GM19023 (cell line): ENCODE measurements around the gene FAM156A.
"Not testable (repeated sequence)": the region's sequence is repeated elsewhere in the genome, so short reads cannot be mapped to it uniquely, and the experiment has no call there.

Experiments used
- ATAC-seq: cut with Tn5 transposase; IDR thresholded peaks from one replicate; pipeline ENCODE4 v1.9.1; 2021; ENCODE audit warnings: mild to moderate bottlenecking, moderate library complexity; ENCODE audit not compliant: unreplicated experiment

Gene FAM156A

DNA sequence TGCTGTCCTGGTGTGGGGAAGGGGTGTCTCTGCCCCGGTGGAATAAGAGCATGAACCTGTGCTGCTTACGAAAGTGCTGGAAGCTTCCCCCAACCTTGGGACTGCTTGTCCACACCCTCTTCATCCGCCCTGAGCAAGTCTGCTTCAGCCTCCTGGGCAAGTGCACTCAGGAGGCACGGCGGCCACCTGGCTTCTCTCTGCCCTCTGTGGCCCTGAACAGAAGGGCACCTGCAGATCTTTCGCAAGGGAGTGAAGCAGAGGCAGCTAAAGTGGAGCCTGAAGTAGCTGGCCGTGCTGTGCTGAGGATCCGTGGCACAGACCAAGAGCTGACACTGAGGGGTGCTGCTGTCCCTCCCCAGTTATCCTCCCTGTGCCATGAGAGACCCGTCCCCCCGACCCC lies 9.6 kb upstream of the FAM156A start:
- not testable (repeated sequence) for ATAC-seq

DNA sequence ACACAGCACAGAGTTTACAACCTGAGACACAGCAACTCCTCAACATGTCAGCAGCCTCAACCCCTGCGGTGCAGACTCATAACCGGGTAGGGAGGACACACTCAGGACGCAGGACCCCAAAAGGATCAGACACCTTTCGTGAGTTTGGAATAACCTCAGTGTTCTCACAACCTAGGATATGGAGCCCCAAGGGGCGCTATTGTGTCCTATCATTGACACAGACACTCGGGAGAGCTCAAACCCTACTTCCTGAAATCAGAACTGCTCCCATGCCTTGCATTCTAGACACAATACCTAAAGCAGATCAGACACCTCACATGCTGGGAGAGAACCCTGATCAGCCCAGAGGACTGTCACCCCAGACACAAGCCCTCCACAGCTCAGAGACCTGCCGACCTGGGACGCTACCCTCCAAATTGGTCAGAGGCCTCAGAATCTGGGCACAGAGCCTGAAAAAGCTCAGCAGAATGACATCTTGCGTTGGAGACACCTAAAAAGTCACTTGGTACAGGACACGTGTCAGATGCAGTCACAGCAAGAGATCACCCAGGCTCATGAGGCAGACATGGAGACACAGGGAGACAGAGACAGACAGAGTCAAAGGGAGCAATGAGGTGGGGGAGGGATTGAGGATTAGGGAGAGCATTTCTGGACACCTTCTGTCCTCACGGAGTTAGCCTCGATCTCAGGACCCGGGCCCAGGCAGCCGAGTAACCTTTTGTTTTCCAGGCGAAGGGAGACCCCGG lies 8.8 kb upstream of the FAM156A start:
- ATAC-seq: not testable (repeated sequence)

DNA sequence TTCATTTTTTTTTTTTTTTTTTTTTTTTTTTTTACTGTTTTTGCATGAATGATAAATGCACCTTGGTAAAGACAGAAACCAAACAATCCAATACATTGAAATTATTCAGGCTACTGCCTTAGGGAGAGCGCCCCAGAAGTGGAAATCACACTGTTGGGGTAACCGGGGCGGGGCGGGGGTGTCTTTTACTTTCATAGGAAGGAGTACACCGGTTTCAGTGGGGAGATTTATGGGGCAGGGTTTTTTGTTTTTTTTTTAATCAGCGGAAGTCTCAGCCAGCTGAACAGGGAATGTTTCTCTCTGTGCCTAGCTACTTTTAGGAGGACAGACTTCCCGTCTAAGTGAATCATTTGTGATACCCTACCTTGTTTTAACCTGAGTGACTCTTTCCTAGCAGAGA lies 643 bp upstream of the FAM156A start:
- ATAC-seq: peak; percentile 15

DNA sequence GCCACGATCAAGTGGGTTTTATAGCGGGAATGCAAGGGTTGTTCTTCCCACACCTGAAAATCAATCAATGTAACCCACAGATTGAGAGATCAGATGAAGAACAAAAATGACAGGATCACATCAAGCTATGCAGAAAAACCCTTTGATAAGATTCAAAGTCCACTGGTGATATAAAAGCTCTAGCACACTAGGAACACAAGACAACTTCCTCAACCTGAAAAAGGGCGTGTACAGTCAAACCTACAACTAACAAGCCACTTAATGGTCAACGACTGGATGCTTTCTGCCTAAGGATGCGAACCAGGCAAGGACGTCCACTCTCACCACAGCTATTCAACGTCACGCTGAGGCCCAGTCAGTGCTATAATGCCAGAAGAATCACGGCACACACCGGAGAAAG lies 8.4 kb downstream of the FAM156A start:
- not testable (repeated sequence) for ATAC-seq

DNA sequence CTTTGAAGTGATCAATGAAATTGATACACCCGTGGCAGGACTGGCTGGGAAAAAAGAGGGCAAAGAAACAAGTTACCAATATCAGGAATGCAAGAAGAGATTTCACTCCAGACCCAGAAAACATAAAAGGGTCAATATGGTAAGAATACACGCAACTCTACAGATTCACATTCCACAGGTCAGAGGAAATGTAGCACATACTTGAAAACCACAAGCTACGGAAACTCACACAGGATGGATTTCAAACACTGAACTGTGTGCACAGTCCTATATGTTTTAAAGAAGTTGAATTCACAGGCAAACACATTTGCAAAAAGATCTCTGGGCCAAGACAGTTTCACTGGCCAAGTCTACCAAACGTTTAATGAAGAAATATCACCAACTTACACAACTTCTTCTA lies 9.0 kb downstream of the FAM156A start:
- not testable (repeated sequence) for ATAC-seq

DNA sequence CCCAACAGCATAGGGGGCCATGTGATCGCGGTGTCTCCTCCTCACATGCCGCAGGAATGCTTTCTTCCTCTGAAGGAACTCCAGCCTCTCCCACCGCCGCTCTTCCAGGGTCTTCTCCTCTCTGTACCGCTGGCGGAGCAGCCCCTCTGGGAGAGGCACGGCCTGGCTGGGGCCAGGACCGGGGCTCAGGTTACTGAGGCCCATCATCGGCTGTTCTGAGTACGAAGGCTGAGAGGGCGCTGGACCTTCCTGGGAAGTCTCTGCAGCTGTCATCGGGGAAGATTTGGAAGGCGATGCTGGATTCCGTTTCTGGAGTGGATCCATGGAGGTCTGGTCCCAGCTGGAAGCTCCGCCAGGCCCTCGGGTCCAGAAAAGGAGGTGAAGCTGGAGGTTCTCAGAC lies 10.1 kb downstream of the FAM156A start:
- not testable (repeated sequence) for ATAC-seq

DNA sequence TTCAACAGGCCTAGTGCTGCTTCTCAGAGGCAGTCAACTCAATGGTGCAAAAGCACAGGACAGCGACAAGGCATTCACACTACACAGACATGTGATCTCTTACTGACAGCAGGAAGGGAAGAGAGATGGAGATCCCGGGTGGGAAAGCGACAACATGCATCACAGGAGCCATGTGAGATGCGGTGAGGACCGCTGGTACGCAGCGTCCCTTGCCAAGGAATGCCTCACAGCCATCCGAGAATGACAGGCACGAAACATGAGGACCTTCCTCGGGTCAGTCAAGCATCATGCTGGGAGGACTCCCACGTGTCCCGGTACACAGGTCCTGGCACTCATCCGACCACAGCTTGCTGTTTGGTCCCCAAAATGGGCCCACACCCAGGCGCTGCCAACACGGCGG lies 10.8 kb downstream of the FAM156A start:
- not testable (repeated sequence) for ATAC-seq

DNA sequence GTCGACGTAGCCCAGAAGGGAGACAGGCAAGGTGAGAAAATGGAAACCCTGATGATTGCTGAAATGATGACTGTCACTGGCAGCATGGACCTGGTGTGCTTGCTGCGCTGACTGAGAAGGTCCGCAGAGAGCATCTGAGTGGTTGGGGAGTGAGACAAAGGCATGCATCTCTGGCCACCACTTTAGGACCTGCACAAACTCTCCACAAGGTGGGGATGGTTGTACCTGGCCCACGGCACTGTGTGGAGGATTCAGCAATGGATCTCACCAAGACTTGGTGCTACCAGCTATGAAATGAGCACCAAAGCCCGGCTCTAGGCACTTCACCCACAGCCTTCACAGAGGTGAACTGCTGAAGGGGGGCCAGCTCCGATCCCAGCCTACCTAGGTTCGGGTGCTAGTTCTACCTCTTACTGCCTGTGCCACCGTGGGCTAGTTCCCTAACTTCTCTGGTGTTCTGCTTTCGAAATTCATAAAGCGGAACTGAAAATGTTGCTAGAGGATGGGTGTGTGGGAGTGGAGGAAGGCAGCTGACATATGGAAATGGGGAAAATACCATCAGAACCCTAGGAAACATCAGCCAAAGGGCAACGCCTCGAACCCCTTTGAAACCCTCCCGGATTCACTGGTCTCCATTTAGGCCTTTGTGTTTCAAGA lies 12.4 kb downstream of the FAM156A start:
- not testable (repeated sequence) for ATAC-seq

DNA sequence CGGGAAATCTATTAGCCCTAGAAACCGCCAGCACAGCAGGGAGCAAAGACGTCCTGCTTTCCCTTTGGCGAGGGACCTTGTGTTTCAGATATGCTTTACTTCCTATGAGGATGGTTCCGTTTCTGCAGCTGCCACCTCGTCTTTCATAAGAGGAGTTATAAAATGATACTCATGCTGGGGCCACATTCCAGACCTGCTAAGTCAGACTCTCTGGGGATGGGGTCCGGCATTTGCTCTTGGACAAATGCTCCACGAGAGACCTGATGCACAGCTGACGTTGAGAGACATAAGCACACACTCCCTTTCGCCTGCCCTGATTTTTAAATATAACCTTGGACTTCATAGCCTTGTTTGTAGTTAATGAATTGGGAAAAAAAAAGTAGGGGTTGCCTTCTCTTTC lies 16.6 kb downstream of the FAM156A start:
- ATAC-seq: not testable (repeated sequence)

DNA sequence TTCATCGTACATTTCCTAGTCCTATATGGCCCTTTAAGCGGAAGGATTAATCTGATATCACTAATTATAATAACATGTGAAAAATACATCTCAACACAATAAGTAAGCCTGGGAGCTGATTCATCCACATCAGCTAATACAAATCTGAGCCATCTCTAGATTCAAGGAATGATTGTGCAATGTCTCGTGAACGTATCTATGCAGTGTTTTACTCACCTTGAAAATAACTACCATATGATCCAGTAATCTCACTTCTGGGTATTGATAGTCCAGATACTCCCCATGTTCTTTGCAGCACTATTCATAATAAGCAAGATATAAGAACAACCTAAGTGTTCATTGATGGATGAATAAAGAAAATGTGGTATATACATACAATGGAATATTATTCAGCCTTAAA lies 17.6 kb downstream of the FAM156A start:
- ATAC-seq: not testable (repeated sequence)

DNA sequence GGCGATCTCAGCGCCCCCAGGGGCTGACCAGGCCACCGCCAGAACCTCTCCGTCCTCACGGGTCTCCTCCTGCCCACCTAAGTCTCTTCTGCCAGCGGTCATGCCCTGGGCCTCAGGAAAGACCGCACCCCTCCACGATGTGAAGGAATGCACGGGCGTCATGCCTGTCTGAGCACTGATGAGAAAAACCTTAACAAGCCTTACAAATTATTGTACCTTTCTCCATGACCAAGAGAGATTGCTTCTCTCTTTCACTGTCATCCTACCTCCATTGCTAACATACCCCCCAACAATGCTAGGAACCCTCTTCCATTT lies 22.9 kb downstream of the FAM156A start:
- not testable (repeated sequence) for ATAC-seq

DNA sequence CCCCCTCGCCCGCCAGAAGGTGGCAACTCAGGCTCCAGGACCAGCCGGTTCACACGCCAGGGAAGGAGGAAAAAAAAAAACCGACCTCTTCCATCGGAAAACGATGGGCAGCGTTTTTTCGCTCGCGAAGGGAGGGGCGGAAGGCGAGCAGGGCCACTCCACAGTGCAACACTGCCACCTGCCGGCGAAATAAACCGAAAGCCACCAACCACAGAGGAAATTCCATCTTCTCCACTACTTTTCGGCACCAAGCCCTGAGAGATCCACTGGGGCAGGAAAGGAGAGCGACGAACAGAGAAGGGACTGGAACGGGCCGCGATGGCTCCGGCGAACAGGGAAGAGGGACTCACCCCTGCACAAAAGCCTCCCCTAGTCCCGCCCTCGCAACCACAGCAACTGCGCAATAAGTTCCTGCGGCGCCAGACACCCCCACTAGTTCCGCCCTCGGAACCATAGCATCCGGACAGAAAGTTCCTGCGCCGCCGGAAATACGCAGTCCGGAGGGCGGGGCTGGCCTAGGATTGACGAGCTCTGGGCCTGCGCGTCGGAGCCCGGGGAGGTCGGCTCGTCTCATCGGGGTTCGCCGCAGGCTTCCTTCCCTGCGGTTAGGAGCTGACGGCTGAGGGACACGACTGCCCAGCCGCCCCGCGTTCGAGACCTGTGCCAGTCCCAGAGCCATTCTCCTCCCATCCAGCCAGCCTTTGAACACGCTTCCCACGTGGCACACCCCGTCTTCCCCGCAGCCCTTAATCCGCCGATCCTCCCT lies 23.4 kb downstream of the FAM156A start:
- ATAC-seq: peak; percentile 94

DNA sequence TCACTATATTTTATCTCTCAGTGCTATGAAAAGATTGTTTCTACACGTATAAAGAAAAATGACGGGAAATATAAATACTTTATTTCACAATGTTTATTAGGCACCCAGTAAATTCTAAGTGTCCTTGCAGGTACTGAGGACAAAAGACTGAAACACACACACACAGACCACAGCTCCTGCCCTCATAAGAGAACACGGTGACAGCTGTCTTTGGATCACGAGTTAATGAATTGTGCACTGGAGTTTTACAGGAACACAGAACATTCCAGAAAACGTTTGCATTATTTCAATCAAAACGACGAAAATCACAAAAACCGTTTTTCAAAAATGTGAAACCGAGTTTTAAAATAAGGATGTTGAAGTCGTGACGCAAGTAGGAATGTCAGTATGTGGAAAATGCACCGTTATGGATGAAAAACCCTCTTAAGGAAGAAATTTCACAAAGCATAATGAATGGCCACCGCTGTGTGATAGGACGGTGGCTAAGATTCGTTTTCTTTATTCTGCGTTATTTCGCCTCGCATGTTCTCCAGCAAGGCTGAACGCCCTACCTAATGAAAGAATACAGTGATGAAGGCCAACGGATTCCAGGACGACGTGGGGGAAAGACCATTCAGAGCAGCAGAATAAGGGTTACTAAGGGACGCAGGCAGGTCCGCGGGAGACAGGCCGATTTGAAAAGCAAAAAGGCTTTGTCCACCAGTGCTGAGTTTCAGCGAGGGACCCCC lies 24.2 kb downstream of the FAM156A start:
- ATAC-seq: no peak

DNA sequence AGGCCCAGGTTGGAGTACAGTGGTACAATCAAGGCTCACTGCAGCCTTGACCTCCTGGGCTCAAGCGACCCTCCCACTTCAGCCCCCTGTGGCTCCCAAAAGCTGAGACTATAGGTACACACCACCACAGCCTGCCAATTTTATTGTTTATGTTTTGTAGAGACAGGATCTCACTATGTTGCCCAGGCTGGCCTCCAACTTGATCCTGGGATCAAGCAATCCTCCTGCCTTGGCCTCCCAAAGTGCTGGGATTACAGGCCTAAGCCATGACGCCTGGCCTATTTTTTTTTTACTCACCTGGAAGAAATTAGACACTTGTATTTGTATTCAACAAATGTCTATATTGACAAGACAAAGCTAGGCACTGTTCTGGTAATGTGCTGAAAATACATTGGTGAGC lies 25.1 kb downstream of the FAM156A start:
- ATAC-seq: no peak

DNA sequence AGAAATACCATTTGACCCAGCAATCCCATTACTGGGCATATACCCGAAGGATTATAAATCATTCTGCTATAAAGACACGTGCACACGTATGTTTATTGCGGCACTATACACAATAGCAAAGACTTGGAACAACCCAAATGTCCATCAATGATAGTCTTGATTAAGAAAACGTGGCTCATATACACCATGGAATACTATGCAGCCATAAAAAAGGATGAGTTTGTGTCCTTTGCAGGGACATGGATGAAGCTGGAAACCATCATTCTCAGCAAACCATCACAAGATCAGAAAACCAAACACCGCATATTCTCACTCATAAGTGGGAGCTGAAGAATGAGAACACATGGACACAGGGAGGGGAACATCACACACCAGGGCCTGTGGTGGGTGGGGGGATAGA lies 28.1 kb downstream of the FAM156A start:
- ATAC-seq: not testable (repeated sequence)

DNA sequence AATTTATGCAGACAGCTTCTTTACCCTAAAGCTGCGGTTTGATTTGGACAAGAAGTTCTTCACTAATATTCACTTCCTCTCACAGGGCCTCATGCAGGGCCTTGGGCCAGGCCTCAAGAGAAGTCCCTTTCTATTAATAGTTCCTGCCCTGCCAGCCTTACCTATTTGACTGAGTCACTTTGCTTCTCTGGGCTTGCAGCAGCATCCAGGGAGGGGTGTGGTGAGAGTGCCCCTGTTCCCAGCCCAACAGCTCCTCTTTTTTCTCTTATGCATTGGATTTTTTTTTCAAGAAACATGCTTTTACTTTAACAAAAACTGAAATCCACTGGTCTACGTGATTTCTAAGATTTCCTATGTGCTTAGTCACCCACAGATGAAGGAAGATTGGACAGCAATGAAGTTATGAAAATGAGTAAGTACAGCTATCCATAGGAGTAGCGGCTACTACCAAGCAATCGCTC lies 34.5 kb downstream of the FAM156A start:
- ATAC-seq: peak; percentile 39

DNA sequence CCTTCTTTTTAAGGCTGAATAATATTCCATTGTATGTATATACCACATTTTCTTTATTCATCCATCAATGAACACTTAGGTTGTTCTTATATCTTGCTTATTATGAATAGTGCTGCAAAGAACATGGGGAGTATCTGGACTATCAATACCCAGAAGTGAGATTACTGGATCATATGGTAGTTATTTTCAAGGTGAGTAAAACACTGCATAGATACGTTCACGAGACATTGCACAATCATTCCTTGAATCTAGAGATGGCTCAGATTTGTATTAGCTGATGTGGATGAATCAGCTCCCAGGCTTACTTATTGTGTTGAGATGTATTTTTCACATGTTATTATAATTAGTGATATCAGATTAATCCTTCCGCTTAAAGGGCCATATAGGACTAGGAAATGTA lies 43.6 kb downstream of the FAM156A start:
- not testable (repeated sequence) for ATAC-seq

DNA sequence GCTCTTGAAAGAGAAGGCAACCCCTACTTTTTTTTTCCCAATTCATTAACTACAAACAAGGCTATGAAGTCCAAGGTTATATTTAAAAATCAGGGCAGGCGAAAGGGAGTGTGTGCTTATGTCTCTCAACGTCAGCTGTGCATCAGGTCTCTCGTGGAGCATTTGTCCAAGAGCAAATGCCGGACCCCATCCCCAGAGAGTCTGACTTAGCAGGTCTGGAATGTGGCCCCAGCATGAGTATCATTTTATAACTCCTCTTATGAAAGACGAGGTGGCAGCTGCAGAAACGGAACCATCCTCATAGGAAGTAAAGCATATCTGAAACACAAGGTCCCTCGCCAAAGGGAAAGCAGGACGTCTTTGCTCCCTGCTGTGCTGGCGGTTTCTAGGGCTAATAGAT lies 44.6 kb downstream of the FAM156A start:
- ATAC-seq: not testable (repeated sequence)

DNA sequence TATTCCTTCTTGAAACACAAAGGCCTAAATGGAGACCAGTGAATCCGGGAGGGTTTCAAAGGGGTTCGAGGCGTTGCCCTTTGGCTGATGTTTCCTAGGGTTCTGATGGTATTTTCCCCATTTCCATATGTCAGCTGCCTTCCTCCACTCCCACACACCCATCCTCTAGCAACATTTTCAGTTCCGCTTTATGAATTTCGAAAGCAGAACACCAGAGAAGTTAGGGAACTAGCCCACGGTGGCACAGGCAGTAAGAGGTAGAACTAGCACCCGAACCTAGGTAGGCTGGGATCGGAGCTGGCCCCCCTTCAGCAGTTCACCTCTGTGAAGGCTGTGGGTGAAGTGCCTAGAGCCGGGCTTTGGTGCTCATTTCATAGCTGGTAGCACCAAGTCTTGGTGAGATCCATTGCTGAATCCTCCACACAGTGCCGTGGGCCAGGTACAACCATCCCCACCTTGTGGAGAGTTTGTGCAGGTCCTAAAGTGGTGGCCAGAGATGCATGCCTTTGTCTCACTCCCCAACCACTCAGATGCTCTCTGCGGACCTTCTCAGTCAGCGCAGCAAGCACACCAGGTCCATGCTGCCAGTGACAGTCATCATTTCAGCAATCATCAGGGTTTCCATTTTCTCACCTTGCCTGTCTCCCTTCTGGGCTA lies 48.9 kb downstream of the FAM156A start:
- ATAC-seq: not testable (repeated sequence)

DNA sequence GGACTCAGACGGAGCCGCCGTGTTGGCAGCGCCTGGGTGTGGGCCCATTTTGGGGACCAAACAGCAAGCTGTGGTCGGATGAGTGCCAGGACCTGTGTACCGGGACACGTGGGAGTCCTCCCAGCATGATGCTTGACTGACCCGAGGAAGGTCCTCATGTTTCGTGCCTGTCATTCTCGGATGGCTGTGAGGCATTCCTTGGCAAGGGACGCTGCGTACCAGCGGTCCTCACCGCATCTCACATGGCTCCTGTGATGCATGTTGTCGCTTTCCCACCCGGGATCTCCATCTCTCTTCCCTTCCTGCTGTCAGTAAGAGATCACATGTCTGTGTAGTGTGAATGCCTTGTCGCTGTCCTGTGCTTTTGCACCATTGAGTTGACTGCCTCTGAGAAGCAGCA lies 50.4 kb downstream of the FAM156A start:
- ATAC-seq: not testable (repeated sequence)

DNA sequence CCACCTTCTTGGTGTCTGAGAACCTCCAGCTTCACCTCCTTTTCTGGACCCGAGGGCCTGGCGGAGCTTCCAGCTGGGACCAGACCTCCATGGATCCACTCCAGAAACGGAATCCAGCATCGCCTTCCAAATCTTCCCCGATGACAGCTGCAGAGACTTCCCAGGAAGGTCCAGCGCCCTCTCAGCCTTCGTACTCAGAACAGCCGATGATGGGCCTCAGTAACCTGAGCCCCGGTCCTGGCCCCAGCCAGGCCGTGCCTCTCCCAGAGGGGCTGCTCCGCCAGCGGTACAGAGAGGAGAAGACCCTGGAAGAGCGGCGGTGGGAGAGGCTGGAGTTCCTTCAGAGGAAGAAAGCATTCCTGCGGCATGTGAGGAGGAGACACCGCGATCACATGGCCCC lies 51.2 kb downstream of the FAM156A start:
- not testable (repeated sequence) for ATAC-seq
